ENCODE measurements around the gene PPP2R1B.

DNA sequence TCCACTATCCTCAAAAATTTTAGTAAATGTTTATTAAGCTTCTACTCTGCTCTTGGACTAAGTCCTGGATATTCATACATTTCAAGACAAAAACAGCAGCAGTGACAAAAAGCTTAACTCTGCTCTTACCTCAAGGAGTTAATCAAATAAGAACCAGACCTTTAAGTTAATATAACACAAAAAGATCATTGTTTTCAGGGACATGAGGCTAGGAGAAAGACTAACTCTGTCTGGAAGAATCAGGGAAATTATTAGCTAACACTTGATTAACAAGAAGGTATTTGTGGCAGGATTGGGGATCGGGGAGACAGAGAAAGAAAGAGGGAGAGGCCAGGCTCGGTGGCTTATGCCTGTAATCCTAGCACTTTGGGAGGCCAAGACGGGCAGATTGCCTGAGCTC is 74.4 kb downstream of the PPP2R1B start:
- TF ChIP-seq, protein P1, sequence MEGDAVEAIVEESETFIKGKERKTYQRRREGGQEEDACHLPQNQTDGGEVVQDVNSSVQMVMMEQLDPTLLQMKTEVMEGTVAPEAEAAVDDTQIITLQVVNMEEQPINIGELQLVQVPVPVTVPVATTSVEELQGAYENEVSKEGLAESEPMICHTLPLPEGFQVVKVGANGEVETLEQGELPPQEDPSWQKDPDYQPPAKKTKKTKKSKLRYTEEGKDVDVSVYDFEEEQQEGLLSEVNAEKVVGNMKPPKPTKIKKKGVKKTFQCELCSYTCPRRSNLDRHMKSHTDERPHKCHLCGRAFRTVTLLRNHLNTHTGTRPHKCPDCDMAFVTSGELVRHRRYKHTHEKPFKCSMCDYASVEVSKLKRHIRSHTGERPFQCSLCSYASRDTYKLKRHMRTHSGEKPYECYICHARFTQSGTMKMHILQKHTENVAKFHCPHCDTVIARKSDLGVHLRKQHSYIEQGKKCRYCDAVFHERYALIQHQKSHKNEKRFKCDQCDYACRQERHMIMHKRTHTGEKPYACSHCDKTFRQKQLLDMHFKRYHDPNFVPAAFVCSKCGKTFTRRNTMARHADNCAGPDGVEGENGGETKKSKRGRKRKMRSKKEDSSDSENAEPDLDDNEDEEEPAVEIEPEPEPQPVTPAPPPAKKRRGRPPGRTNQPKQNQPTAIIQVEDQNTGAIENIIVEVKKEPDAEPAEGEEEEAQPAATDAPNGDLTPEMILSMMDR (IDR thresholded peaks at IDR 0.05): no peak
- no peak for TF ChIP-seq POLR2A (IDR thresholded peaks at IDR 0.05)
